HEK293T (cell line): Measurements from ENCODE around the gene CDH12.

ENCODE experiments used
- LEF1 ChIP-seq: fragments of 450-650 bp; IDR thresholded peaks from 2 replicates; pipeline ENCODE4 v1.6.1; 2017; ENCODE audit warnings: mild to moderate bottlenecking, borderline replicate concordance
- NFRKB ChIP-seq: fragments of 450-650 bp; IDR thresholded peaks from 2 replicates; pipeline ENCODE4 v1.6.1; 2016; ENCODE audit warnings: mild to moderate bottlenecking, moderate library complexity
- SP1 ChIP-seq: fragments of 450-650 bp; IDR thresholded peaks from 2 replicates; pipeline ENCODE4 v1.6.1; 2017
- SUZ12 ChIP-seq: fragments of 450-650 bp; IDR thresholded peaks from 2 replicates; pipeline ENCODE4 v1.6.1; 2016; ENCODE audit warnings: mild to moderate bottlenecking
- TF ChIP-seq, protein P1 (sequence below): fragments of 450-650 bp; IDR thresholded peaks from 2 replicates; pipeline ENCODE4 v1.6.1; 2016

DNA sequence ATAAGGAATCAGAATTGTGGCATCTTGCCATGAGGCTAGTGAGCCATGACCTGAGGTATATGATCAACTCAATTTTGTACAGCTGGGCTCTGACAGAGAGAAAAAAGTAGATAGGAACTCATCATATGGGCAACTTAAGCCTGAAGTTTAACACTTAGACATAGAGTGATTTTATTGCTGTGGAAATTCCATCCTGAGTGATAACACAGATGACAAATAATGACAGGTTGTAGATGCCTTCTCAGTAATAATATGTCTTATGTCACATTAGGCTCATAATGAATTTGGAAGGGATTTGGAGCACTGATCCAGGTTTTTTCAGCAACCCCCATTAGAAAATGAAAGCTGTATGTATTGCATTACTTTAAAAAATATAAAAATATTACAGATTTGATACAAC lies 744.6 kb downstream of the CDH12 start:
- TF ChIP-seq NFRKB (no peak), LEF1 (no peak), SP1 (no peak), SUZ12 (no peak)
- TF ChIP-seq, protein P1, sequence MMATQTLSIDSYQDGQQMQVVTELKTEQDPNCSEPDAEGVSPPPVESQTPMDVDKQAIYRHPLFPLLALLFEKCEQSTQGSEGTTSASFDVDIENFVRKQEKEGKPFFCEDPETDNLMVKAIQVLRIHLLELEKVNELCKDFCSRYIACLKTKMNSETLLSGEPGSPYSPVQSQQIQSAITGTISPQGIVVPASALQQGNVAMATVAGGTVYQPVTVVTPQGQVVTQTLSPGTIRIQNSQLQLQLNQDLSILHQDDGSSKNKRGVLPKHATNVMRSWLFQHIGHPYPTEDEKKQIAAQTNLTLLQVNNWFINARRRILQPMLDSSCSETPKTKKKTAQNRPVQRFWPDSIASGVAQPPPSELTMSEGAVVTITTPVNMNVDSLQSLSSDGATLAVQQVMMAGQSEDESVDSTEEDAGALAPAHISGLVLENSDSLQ = no peak
